Panc1 (cell line): ENCODE results near the gene NCOA5.

Source experiments
- CTCF ChIP-seq: fragments of 450-650 bp; IDR thresholded peaks from 2 replicates; pipeline ENCODE4 v1.5.1; 2017; ENCODE audit warnings: mild to moderate bottlenecking
- POLR2AphosphoS5 ChIP-seq: IDR thresholded peaks from 2 replicates; pipeline ENCODE4 v1.6.1; 2012; ENCODE audit warnings: mild to moderate bottlenecking, low read depth, low read length, moderate library complexity
- REST ChIP-seq, 2 experiments: IDR thresholded peaks; 2 replicates each; pipeline ENCODE4 v1.6.1; 2011 to 2012; ENCODE audit warnings: low read depth in 2 of 2, control low read depth in 1 of 2, low read length in 1 of 2, mild to moderate bottlenecking in 1 of 2, moderate library complexity in 1 of 2; ENCODE audit not compliant: insufficient read depth in 1 of 2
- SIN3A ChIP-seq: IDR thresholded peaks from 2 replicates; pipeline ENCODE4 v1.6.1; 2012; ENCODE audit warnings: low read depth, mild to moderate bottlenecking, low read length, moderate library complexity, borderline replicate concordance; ENCODE audit not compliant: insufficient read depth
- TCF7L2 ChIP-seq: IDR thresholded peaks from 2 replicates; pipeline ENCODE4 v1.6.1; 2011; ENCODE audit warnings: mild to moderate bottlenecking, low read depth, low read length, inconsistent platforms

- TF ChIP-seq CTCF: no peak
- no peak for TF ChIP-seq POLR2AphosphoS5
- TF ChIP-seq SIN3A: no peak
- TF ChIP-seq REST (IDR thresholded peaks at IDR 0.05; ENCODE audit: insufficient read depth in 1 of 2, low read depth in 2 of 2, low read length in 1 of 2): peak; percentile 92 to 98
- TF ChIP-seq TCF7L2: no peak
These were observed 62.4 kb downstream of the NCOA5 start for GRCh38 chr20:46027245-46027853.
